ENCODE results near the gene GCG. TPM values are rescaled to one million over a fixed set of nuclear protein-coding genes. Genes with fewer than 3 reads are reported as not detected.

The GCG gene
- total and polyA plus RNA-seq, 10 of the 15 experiments (the other 5 are each of a cell fraction or from before 2014, with no cell fraction given): not detected

DNA sequence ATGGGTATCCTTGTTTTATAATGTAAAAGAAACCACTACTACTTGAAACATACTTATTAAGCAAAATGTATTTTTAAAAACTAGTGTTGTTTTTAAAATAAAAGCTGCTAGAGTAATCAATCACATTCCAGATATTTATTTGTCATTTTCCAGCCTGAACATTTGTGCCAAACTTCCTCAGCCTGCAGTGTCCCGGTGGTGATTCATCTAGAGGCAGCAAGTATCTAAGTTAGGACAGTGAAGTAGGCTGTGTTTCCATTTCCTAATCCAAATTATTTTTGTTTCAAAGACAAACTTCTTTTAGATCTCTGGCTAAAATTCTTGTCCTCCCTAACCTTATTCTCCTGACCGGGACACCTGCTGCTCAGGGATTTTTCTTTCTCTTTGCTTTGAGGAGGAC, 12.8 kb upstream of the GCG start:
- ChIA-PET CTCF (interaction anchor here (2.1 kb wide), 1 partner anchor 11 kb away, joined by 9 read pairs; no protein-coding TSS in a partner anchor), RAD21 (ENCODE audit: unreplicated experiment) (no interaction called here), SMC1A (ENCODE audit: uncharacterized antibody, unreplicated experiment) (interaction anchor here (0.6 kb wide), 2 partner anchors 193 to 814 kb away, joined by 3 read pairs; no protein-coding TSS in a partner anchor), POLR2A (no interaction called here)
- in situ Hi-C loops (cut with MboI) (no loop called here), intact Hi-C loops (cut with micrococcal nuclease; ENCODE audit: unreplicated experiment) (no loop called here)
- no peak for FAIRE-seq
- Histone ChIP-seq H2AFZ (ENCODE audit: control insufficient read depth, low read depth, low read length) (no peak overlapping the region), H4K20me1 (ENCODE audit: control insufficient read depth, insufficient read depth) (no peaks in the 10 kb centered on the region), H3K9ac (ENCODE audit: control insufficient read depth, insufficient read depth, low read length) (no peak overlapping the region), H3K79me2 (ENCODE audit: control insufficient read depth, insufficient read depth, low read length) (no peaks in the 10 kb centered on the region), H3K27ac (ENCODE audit: control insufficient read depth, insufficient read depth) (no peak overlapping the region), H3K27me3 (replicated peaks in 1 of 2; ENCODE audit: control insufficient read depth in 2 of 2, insufficient read depth in 2 of 2, low read length in 1 of 2) (no peaks in the 10 kb centered on the region), H3K4me2 (ENCODE audit: control insufficient read depth, insufficient read depth) (no peak overlapping the region), H3K4me3 (no peak overlapping the region), H3K36me3 (ENCODE audit: control insufficient read depth in 2 of 2, insufficient read depth in 2 of 2, low read length in 1 of 2) (no peaks in the 10 kb centered on the region), H3K4me1 (ENCODE audit: control insufficient read depth, insufficient read depth, low read length) (no peaks in the 10 kb centered on the region), H3K9me3 (replicated peaks; ENCODE audit: control insufficient read depth, insufficient read depth, low read length) (no peaks in the 10 kb centered on the region)
- WGBS (ENCODE audit: insufficient coverage, insufficient replicate concordance, low lambda C conversion rate, missing lambda C conversion rate): 89% methylated on average over 2 of the region's 2 CpGs
- no TSS peak for BruUV-seq (replicated peaks)
- DNase-seq (ENCODE audit: low read depth, low spot score): no peak
- no peak for ATAC-seq
- TF ChIP-seq POLR2A (IDR thresholded peaks at IDR 0.05; ENCODE audit: low read depth, low read length): no peak
- TF ChIP-seq, protein P1, sequence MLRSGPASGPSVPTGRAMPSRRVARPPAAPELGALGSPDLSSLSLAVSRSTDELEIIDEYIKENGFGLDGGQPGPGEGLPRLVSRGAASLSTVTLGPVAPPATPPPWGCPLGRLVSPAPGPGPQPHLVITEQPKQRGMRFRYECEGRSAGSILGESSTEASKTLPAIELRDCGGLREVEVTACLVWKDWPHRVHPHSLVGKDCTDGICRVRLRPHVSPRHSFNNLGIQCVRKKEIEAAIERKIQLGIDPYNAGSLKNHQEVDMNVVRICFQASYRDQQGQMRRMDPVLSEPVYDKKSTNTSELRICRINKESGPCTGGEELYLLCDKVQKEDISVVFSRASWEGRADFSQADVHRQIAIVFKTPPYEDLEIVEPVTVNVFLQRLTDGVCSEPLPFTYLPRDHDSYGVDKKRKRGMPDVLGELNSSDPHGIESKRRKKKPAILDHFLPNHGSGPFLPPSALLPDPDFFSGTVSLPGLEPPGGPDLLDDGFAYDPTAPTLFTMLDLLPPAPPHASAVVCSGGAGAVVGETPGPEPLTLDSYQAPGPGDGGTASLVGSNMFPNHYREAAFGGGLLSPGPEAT (IDR thresholded peaks at IDR 0.05; ENCODE audit: low read depth): no peak
- TF ChIP-seq, protein P2, sequence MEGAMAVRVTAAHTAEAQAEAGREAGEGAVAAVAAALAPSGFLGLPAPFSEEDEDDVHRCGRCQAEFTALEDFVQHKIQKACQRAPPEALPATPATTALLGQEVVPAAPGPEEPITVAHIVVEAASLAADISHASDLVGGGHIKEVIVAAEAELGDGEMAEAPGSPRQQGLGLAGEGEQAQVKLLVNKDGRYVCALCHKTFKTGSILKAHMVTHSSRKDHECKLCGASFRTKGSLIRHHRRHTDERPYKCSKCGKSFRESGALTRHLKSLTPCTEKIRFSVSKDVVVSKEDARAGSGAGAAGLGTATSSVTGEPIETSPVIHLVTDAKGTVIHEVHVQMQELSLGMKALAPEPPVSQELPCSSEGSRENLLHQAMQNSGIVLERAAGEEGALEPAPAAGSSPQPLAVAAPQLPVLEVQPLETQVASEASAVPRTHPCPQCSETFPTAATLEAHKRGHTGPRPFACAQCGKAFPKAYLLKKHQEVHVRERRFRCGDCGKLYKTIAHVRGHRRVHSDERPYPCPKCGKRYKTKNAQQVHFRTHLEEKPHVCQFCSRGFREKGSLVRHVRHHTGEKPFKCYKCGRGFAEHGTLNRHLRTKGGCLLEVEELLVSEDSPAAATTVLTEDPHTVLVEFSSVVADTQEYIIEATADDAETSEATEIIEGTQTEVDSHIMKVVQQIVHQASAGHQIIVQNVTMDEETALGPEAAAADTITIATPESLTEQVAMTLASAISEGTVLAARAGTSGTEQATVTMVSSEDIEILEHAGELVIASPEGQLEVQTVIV (IDR thresholded peaks at IDR 0.05; ENCODE audit: borderline replicate concordance, partially characterized antibody): no peak
- TF ChIP-seq RAD21 (IDR thresholded peaks at IDR 0.05; ENCODE audit: insufficient read depth, low read depth, low read length): no peak
- TF ChIP-seq ESRRA (IDR thresholded peaks at IDR 0.05; ENCODE audit: low read length): no peak
- TF ChIP-seq RELA (IDR thresholded peaks at IDR 0.05; ENCODE audit: borderline replicate concordance, partially characterized antibody): no peak
- TF ChIP-seq RUNX3 (IDR thresholded peaks at IDR 0.05; ENCODE audit: low read length): no peak
- no peak for TF ChIP-seq KAT2A (conservative IDR thresholded peaks at IDR 0.05; ENCODE audit: control insufficient read depth, low read depth, low read length)

Data from GM12878 (cell line).